HL-60/S4 treated with retinoic acid at 250 ng/mL for 4 days and 3 days (cell line): ENCODE results near the gene PRKG1.
"Not testable (repeated sequence)": the region's sequence is repeated elsewhere in the genome, so short reads cannot be mapped to it uniquely, and the experiment has no call there.

Experiments used
- in situ Hi-C: fragments of 300-500 bp; cut with MboI; formaldehyde crosslinking; loops from 2 replicates; pipeline ENCODE4 v1.7.0; 2022; ENCODE audit warnings: low sequenced_read_pairs

PRKG1 gene

DNA sequence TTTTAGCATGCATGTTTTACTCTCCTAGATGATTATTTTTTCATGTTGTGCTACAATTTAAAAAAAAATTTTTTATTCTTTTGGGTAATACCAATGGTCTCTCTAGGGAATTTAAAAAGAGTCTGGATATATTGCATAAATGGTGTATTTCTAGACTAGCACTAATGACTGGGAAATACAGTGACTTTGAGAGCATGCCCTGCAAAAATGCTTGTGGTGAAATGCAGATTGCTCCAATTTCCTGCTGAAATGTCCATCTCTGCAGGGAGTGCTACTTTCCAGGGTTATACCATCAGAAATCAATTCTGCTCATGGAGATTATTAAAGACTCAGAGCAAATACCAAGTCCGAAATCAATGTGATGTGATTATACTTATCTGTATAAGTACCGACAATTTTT, 186.1 kb downstream of the PRKG1 start:
- in situ Hi-C loops, result no loop called here

DNA sequence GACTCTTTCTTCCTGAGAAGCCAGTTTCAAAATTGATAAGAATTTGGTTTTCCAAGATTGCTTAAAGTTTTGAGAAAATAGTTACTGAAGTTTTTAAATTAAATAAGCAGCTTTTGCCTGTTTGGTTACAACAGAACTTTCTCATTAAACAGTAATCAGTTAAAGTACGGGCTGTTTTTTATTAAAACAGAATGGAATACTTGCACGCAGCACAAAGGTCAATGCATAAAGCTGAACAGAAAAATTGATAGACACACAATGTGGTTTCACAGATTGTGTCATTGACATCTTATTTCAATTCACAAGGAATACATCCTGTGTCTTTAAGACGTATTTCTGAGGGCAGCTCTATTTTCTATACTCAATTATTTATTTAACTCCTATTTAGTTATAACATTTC, 192.2 kb downstream of the PRKG1 start:
- in situ Hi-C loops, result no loop called here

DNA sequence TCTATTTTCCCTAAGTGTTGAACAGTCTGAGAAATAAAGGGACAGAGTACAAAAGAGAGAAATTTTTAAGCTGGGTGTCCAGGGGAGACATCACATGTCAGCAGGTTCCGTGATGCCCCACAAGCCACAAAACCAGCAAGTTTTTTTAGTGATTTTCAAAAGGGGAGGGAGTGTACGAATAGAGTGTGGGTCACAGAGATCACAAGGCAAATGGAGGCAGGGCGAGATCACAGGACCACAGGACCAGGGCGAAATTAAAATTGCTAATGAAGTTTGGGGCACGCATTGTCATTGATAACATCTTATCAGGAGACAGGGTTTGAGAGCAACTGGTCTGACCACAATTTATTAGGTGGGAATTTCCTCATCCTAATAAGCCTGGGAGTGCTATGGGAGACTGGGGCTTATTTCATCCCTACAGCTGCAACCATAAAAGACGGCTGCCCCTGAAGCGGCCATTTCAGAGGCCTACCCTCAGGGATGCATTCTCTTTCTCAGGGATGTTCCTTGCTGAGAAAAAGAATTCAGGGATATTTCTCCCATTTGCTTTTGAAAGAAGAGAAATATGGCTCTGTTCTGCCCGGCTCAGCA, 193.8 kb downstream of the PRKG1 start:
- in situ Hi-C loops, result not testable (repeated sequence)

DNA sequence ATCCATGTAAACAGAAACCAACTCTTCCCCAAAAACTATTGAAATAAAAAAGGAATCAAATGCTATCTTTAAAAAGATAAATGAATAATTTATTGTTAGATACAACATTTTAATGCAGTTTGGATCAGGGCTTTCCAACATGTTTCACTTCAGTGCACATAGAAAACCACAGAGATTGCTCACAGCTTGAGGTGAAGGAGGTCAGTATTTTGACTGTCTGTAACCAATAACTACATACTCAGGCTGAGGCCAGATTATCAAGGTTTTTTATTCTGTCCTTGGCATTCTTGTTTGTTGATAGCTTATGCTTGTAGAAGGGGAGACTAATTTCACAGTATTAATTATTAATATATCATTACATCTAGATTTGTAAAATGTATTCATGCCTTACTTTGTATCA, 195.5 kb downstream of the PRKG1 start:
- in situ Hi-C loops, result no loop called here

DNA sequence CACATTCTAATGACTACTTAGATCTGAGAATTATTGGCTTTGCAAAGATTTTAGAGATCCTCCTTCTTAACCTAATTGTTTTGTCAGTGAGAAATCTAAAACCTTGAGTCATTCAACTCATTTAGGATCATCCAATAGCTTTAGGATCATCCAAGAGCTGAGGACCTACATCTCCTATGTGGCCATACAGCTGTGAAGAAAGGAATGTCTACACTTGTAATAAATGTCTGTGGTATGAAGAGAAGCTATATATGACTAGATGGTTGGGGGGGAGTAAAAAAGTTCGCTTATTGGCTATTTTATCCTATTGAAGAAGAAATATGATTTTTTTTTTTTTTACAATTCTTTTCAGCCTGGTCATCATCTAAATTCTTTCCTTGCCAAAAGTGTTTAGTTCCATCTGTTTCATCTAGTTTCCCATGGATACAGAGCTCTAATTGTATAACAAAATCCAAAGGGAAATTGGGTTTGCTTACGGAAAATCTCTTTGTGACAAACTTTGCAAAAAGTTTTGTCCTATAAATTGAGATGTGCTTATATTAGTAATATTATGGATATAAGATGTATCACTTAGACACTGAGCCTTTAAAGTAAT, 196.7 kb downstream of the PRKG1 start:
- in situ Hi-C loops, result no loop called here

DNA sequence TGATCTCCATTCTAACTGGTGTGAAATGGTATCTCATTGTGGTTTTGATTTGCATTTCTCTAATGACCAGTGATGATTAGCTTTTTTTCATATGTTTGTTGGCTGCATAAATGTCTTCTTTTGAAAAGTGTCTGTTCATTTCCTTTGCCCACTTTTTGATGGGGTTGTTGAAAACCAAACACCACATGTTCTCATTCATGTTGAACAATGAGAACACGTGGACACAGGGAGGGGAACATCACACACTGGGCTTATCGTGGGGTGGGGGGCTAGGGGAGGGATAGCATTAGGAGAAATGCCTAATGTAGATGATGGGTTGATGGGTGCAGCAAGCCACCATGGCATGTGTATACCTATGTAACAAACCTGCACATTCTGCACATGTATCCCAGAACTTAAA, 197.8 kb downstream of the PRKG1 start:
- in situ Hi-C loops, result not testable (repeated sequence)

DNA sequence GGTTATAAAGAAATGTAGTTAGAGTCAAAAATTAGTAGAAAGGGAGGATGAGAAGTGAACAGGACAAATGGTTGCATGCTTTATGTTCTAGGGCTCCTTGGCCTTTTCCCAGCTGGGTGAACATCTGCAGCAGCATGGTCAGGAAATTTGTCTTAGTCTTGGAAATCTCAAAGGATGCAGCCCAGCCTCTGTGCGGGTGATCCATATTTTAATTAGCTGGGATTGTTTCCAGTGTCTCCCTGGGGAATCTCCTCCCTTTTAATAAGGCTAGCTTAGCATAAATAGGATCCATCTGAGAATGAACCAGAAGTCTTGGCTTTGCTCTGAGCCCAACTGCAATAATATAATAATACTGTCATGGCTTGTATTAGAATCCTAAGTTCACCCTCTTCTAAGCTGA, 198.3 kb downstream of the PRKG1 start:
- in situ Hi-C loops, result no loop called here

DNA sequence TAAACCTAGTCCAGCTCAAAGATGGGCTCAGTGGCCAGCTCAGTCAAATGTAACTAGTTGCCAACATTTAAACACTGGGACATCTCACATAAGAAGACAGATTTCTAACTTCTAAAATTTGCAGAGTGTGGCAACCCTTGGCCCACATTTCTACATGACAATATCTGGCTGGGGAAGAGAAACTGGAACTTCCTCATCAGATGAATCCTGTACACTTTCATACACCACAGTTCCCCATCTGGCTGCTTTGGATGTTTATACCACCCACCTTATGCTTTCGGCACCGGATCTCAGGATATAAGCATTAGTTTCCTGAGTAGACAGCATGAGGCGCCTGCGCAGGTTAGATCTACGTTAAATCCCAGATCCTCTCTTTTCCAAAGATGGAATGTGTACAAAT, 199.3 kb downstream of the PRKG1 start:
- in situ Hi-C loops, result no loop called here

DNA sequence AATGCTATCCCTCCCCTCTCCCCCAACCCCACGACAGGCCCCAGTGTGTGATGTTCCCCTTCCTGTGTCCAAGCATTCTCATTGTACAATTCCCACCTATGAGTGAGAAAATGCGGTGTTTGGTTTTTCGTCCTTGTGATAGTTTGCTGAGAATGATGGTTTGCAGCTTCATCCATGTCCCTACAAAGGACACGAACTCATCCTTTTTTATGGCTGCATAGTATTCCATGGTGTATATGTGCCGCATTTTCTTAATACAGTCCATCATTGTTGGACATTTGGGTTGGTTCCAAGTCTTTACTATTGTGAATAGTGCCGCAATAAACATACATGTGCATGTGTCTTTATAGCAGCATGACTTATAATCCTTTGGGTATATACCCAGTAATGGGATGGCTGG, 201.8 kb downstream of the PRKG1 start:
- in situ Hi-C loops, result not testable (repeated sequence)

DNA sequence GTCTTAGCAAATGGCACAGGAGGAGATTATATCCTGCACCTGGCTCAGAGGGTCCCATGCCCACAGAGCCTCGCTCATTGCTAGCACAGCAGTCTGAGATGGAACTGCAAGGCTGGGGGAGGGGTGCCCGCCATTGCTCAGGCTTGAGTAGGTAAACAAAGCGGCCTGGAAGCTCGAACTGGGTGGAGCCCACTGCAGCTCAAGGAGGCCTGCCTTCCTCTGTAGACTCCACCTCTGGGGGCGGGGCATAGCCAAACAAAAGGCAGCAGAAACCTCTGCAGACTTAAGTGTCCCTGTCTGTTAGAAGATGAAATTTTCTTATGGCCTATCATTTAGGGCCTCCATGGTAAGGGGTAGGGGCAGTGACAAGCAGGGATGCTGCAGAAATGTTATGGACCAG, 207.1 kb downstream of the PRKG1 start:
- in situ Hi-C loops, result not testable (repeated sequence)

DNA sequence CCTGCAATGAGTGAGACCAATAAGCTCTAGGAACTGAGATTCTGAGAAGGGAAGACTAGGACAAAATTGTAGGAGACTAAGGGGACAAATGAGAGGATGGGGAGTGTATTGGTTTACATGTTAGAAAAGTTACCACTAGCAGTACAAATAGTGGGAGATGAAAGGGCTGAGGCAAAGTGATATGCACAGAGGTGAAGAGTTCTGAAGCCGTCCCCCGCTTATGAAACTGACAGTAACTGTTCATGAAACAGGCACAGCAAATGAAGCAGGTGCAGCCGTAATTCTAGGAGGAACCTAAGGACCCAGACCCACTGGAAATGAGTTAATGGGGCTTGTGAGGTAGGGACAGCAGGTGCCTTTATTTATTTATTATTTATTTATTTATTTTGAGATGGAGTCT, 211.3 kb downstream of the PRKG1 start:
- in situ Hi-C loops, result no loop called here

DNA sequence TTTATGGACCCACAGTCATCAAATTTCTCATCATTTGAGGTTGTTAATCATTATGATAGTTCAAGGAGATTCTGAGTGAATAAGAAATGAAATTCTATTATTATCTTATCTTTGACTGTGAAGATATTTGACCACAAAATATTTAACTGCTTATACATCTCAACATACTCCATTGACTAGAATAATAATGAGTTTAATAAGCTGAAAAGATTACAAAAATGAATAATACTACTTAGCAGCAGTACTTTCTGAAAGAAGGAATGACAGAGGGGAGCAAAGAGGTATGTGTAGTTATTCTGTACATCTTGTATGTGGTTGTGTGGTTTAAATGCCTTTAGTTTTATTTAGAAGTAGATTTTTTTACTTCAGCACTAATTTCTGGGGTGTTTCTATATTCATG, 214.2 kb downstream of the PRKG1 start:
- in situ Hi-C loops, result no loop called here

DNA sequence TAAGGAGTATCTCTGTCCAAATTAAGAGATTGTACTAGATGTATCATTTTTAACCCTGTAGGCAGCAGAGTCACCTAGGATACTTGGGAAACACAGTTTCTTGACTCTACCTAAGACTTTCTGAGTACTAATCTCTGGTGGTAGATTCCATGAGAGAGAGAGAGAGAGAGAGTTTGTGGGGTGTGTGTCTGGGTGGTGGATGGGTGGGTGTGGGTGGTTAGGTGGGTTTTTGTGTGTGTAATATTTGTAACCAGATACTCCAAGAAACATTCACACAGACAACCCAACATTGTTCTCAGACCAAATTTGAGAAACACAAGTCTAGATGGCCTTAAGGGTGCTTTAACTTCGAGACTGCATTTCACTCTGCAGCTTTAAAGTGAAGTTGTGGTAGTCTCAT, 215.2 kb downstream of the PRKG1 start:
- in situ Hi-C loops, result no loop called here

DNA sequence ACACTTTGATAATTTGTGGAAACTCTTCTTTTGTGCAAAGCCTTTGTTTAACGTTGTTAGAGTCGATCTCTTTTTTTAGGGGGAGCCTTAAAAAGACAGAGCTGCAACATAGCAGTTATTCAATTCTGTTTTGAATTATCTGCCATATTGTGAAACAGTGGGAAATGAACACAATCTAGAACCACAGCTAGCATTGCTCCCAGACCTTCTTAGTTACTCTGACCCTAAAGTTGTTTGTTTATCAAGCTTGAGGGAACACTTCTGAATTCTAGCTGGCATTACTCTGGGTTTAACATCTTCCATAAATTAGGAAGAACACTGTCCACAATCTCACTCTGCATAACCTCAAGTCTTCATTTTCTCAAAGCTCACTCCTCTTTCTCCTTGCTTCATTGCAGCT, 217.7 kb downstream of the PRKG1 start:
- in situ Hi-C loops, result no loop called here

DNA sequence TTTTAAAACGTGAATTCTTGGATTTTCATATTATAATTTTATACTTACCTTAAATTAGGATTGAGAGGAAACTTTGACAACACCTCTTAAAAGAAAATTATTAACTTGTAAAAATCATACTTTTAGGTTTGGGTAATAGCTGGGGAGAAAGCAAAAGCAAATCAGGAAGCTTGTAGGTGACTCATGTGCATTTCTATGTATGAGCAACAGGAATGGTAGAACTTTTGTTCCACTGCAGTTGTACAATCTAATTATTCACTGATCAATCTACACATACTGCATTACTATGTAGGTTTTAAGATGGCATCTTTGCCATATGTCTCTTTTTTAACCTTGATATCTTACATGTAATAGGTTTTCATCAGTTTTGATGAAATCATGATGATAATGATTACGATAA, 223.2 kb downstream of the PRKG1 start:
- in situ Hi-C loops, result no loop called here

DNA sequence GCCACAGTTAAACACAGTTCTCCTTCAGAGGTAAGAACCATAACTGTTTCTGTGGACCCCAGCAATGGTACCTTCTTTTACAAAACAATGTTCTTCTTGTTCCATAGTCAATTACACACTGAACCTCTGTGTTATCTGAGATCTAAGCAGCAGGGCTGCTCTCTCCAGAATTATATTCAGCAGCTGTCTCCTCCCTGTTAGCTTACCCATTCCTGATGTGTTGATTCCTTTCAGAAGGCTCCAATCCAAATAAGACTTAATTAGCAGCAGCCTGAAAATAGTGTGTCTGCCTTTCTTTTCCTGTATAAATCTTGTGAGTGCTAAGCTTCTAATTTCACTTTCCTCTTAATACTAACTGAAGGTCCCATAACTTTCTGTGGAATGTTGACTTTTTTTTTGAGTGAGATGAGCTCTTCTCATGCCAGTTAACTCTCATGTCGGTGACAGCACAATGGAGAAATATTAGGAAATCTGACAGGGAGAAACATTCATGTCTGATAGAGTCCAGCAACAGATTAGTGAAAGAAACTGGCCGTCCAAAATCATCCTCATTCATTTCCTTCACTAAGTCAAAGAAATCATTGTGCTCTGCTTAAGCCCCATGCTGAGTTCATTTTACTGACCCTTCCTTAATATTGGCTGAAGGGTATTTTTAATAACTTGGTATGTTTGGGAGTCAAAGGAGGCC, 226.5 kb downstream of the PRKG1 start:
- in situ Hi-C loops, result no loop called here

DNA sequence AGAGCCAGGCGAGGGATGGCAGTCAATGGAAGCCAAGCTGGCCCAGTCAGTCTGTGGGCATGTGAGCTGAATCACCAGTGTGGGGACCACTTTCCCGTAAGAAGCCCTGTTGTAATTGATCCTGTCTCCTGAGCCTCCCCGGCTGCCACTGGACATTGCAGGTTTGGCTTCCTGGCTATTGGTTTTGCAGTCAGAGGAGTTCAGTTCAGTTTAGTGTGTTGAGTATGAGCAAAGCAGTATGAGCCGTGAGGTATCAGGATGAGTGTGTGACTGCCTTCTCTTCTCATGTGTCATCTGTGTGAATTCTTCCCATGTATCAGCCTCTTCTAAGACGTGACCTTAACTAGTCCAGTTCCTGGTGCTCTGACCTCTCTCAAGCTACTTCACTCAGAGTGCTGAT, 227.4 kb downstream of the PRKG1 start:
- in situ Hi-C loops, result no loop called here

DNA sequence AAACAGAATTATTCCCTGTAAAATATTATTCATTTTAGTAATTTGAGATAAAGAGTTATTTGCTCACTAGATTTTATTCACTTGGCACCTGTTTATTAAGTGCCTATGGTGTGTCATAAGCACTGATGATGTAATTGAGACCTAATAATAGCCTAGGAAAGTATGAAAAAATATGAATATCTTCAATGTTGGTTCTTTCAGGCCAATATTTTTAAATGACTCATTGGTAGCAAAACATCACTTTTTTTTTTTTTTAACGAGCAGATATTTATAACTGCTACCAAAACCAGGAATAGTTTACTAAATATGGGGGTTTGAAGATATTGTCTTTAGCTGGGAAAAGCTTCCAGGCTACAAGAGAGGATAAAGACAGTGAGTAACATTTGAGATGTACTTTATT, 228.0 kb downstream of the PRKG1 start:
- in situ Hi-C loops, result no loop called here

DNA sequence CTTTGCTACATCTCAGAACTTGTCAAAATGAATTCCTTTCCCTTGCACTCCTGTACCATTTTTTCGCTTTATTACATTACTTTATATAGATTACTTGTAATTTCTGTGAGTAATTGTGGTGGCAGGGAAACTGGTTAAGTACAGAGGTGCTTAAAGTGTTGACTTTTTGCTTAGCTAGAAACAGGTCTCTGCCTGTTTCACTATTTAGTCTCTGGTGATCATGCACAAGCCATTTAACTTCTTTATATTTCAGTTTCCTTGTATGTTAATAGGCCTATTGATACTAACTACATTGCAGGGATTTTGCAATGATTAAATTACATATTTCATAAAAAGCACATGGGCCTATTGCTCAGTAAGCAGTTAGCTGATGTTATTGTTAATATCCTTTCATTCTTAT, 233.8 kb downstream of the PRKG1 start:
- in situ Hi-C loops, result no loop called here

DNA sequence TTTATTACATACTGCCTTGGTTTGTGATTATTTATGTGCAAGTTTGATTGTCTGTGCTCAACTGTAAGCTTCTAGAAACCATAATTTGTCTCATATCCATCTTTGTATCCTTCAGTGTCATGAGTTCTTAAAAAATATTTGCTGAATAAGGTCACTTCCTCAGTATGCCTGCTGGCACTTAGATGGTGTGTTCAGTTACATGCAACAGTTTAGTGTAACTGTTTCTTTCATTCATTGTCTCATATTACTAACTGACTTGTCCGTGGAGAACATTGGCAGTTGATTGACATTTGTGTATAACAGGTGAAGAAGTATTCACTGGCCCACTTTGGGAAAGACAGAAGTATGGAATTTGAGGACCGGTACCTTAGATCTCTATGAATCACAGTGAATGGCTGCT, 236.9 kb downstream of the PRKG1 start:
- in situ Hi-C loops, result no loop called here

DNA sequence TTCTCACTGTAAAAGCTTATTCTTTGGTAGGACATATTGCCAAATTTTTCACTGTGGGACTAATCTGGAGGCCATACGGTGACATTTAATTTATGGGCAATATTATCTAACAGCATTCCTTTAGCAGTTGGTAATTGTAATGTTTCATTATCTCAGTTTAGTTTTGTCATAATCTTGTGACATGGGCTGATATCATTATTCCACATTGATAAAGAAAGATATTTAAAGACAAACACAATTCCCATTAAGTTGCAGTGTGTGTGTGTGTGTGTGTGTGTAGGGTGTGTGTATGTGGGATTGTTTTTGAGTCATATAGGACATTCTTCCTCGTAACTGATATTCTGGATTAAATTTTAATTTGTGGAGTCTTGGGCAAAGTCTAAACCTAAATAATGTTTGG, 238.5 kb downstream of the PRKG1 start:
- in situ Hi-C loops, result no loop called here

DNA sequence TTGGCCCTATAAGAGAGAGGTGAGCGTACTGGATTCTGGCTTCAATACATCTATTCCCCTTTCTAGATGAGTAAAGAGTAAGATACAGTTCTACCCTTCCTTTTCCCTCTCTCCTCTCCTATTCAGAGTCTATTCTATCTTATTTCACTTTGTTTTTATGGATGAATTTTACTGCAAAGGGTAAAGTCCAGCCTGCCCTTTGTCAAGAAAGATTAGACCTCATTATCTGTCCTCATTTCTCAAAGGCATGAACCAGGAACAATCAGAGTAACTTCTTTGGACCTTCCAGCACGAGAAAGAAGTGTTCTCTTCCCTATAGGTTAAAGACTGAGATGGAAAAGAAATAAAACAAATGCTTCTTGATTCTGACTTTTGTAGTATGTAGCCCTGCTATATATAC, 239.0 kb downstream of the PRKG1 start:
- in situ Hi-C loops, result no loop called here
